CD1c-positive myeloid dendritic cell (primary cell): Measurements from ENCODE around the gene UBE2E1.

Source experiments
- DNase-seq: peaks from one replicate; pipeline ENCODE4 v3.0.0-alpha.2; 2016; ENCODE audit errors: extremely low spot score

UBE2E1 gene

GRCh38 chr3:23805633-23806533 lies at the start of gene UBE2E1:
Gene UBE2E1 (plus strand): TSS chr3:23805955. CDS start chr3:23807270, 1,315 bp downstream.
- DNase-seq, result peak; percentile 86

- DNase-seq, result no peak
Observed at GRCh38 chr3:23756206-23756840, 49.4 kb upstream of the UBE2E1 start.

GRCh38 chr3:23758253-23758838 lies 47.4 kb upstream of the UBE2E1 start:
- DNase-seq, result no peak

GRCh38 chr3:23760325-23760724 lies 45.4 kb upstream of the UBE2E1 start:
- no peak for DNase-seq

- no peak for DNase-seq
Observed at GRCh38 chr3:23760871-23761373, 44.8 kb upstream of the UBE2E1 start.

GRCh38 chr3:23761440-23761896 lies 44.3 kb upstream of the UBE2E1 start:
- peak; percentile 24 for DNase-seq

- DNase-seq, result no peak
Observed at GRCh38 chr3:23762214-23762613, 43.5 kb upstream of the UBE2E1 start.

- DNase-seq, result no peak
Observed at GRCh38 chr3:23762759-23763477, 42.8 kb upstream of the UBE2E1 start.

GRCh38 chr3:23764407-23764806 lies 41.3 kb upstream of the UBE2E1 start:
- DNase-seq, result no peak

GRCh38 chr3:23767546-23767945 lies 38.2 kb upstream of the UBE2E1 start:
- DNase-seq, result no peak

GRCh38 chr3:23775254-23775909 lies 30.4 kb upstream of the UBE2E1 start:
- no peak for DNase-seq

GRCh38 chr3:23776352-23776891 lies 29.3 kb upstream of the UBE2E1 start:
- DNase-seq, result no peak

- DNase-seq, result no peak
Observed at GRCh38 chr3:23778446-23778845, 27.3 kb upstream of the UBE2E1 start.

- DNase-seq, result no peak
Observed at GRCh38 chr3:23779841-23780240, 25.9 kb upstream of the UBE2E1 start.

GRCh38 chr3:23781051-23781450 lies 24.7 kb upstream of the UBE2E1 start:
- DNase-seq, result no peak

- no peak for DNase-seq
Observed at GRCh38 chr3:23781871-23782270, 23.9 kb upstream of the UBE2E1 start.

GRCh38 chr3:23785097-23785645 lies 20.6 kb upstream of the UBE2E1 start:
- DNase-seq, result no peak

GRCh38 chr3:23785882-23786281 lies 19.9 kb upstream of the UBE2E1 start:
- no peak for DNase-seq

- no peak for DNase-seq
Observed at GRCh38 chr3:23791678-23792077, 14.1 kb upstream of the UBE2E1 start.

GRCh38 chr3:23793528-23794134 lies 12.1 kb upstream of the UBE2E1 start:
- no peak for DNase-seq
